Prostate gland (tissue), 2 donors: ENCODE data around the gene DHRS12.

Experiments
- CTCF ChIP-seq, 4 experiments: fragments of 200-600 bp in 2 of 4; fragments of 450-650 bp in 2 of 4; sonication (generic) in 2 of 4; IDR thresholded peaks; 1 replicate in 3 of 4; 2 replicates in 1 of 4; pipeline ENCODE4 v1.5.1; 2016 to 2019; ENCODE audit warnings: antibody characterized with exemption in 4 of 4, mild to moderate bottlenecking in 2 of 4, moderate library complexity in 2 of 4
- POLR2A ChIP-seq: fragments of 450-650 bp; IDR thresholded peaks from one replicate; pipeline ENCODE4 v1.6.1; 2016; ENCODE audit warnings: antibody characterized with exemption, mild to moderate bottlenecking

- TF ChIP-seq CTCF (IDR thresholded peaks at IDR 0.05) (no peak), POLR2A (no peak)
These were observed 8.5 kb downstream of the DHRS12 start for GRCh38 chr13:51795419-51795818.
